GM18520 (cell line): ENCODE measurements around the gene LRP1B.

Experiments used
- ATAC-seq: cut with Tn5 transposase; IDR thresholded peaks from one replicate; pipeline ENCODE4 v1.9.1; 2021; ENCODE audit not compliant: unreplicated experiment

Gene LRP1B

GRCh38 chr2:141703501-141703900, 427.3 kb downstream of the LRP1B start:
- no peak for ATAC-seq

DNA sequence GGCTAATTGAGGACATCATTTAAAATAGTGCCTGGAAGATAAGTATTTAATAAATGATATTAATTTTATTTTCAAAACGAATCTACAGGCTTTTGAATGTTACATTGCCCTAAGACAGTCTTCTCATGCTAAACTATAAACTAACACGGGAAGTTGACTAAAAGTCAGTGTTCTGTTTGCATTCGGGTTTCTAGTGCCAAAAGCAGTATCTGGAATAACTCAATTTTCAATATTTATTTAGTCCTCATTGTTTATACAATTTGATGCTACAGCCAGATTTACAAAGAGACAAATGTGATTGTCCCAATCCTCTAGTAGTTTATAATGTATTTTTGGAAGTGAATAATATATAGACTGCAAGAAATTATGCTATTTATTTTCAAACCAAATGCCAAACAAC, 429.2 kb downstream of the LRP1B start:
- no peak for ATAC-seq

- ATAC-seq, result no peak
These were observed 431.2 kb downstream of the LRP1B start for GRCh38 chr2:141699573-141699972.

GRCh38 chr2:141698500-141698899, 432.3 kb downstream of the LRP1B start:
- no peak for ATAC-seq

DNA sequence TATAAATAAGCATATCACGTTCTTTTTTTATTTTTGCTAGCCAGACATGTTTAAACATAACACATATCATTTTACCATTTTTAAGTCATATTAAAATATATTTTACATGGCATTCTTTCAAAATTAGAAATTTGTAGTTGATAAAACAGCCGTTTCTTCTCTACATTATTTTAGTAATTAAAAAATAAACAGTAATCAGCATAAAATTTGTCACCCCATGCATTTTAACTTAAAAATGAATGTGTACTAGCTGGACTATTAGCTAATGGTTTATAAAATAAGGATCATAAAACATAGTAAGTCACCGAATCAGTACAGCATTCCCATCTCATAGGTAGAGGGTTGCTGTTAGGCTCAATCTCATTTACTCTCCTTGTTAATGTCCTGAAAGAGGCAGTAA, 433.8 kb downstream of the LRP1B start:
- ATAC-seq, result no peak

DNA sequence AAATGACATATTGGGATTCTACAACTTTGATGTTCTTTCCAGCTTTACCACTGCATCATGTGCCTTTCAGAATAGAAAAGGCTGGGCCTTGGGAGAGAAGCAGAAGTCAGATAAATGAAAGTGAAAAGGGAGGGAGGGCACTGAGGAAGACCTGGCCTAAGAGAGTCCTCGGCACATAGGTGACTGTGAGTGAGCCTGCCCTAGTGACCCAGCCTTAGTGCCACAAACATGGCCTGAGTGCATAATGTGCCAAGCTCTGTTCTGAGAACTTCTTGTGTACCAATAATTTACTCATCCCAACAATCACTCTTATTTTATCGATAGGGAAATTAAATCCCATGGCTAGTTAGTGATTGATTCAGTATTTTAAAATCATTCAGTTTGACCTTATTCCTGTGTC, 436.6 kb downstream of the LRP1B start:
- ATAC-seq, result no peak

GRCh38 chr2:141692829-141693228, 438.0 kb downstream of the LRP1B start:
- no peak for ATAC-seq

- no peak for ATAC-seq
These were observed 454.7 kb downstream of the LRP1B start for GRCh38 chr2:141676139-141676538.

DNA sequence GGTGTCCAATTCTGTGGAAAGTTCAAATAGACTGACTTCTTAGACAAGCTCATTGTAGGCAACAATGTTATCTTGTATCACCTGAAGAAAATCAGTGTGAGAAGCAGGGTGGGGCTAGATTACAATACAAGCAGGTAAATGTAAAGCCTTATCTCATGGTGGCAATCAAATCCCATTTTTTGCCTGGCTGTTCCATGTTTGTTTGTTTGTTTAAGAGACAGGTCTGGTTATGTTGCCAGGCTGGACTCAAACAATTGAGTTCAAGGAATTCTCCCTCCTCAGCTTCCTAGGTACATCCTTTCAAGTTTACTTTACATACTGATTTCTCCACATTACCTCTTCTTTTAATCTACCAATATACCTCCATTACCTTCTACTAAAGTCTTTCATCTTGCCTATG, 464.6 kb downstream of the LRP1B start:
- no peak for ATAC-seq

DNA sequence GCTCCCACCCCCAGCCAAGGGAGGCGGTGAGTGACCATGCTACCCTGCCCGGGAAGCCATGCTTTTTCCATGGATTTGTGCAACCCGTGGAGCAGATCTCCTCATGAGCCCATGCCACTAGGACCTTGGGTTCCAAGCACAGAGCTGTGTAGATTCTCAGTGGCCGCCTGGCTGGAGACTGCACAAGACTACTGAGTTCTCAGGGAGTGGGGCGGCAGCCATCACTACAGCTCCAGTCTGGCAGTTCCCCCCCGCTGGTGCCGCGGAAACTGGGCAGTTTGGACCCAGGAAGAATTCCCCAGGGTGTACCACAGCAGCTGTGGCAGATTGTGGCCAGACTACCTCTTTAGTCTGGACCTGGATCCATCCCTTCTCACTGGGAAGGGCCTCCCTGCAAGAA, 470.6 kb downstream of the LRP1B start:
- no peak for ATAC-seq

DNA sequence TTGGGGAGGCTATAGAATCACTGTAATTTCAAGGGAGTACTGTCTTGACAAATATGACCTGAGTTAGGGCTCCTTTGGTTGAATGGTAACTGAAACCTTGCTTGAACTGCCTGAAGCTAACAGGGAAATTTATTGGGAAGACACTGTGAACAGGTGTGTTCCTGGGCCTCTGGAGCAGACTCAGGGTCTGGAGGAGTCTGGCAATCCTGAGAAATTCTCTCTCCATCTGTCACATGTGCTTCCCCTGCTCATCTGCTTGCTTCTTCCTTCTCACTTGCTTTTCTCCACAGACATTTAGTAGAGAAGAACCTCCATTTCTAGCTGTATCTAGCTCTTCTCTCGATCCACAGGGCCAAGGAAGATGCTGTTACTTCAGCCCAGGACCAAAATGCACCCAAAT, 476.5 kb downstream of the LRP1B start:
- ATAC-seq, result no peak

DNA sequence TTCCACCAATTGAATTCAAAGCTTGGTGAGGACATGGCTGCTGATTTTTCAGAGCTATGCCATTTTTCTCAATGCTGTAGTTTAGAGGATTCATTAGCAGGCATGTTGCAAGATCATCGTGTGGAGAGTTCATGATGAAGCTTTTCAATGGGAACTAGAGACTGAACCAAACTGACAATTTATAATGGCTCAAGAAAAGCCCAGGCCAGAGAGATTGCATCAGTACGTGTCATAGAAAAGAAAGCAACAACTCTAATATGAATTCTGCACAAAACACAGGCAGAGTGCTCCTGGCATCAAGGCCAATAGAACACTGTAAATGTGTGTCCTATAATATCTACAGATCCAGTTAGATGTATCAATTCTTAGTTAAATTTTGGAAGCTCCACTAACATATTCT, 477.6 kb downstream of the LRP1B start:
- no peak for ATAC-seq

DNA sequence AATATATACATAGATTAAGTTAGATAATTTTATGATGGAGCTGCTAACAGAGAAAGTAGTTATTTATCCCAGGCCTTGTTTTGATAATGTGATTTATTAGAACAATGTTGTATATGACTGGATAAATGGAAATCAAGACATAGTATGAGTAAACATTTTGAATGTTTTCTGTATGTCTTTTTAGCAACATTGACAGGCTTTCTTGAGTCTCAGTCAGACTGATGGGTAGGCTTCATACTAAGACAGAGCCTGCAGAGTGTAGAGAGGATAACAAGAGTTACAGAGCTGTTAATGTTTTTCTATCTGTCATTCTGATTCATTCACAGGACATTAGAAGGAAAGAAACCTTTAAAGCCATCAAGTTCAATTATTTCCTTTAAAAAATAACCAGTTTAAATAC, 478.5 kb downstream of the LRP1B start:
- no peak for ATAC-seq

DNA sequence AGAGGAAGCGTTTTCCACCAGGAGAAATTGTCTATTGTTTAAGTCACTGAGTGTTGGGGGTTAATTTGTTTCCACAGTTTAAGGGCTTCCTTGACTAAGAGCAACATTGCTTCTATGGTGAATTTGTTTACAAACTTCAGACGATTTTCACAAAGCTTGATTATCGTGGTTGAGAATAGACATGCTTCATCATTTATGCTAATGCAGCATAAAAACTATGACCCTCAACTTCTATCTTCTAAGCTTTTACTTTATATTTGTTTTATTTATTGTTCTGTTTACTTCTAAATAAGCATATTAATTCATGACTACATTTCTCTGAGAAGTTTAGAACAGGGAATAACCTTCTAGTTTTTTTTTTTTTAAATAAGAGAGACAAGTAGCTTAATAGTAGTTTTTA, 483.5 kb downstream of the LRP1B start:
- no peak for ATAC-seq

DNA sequence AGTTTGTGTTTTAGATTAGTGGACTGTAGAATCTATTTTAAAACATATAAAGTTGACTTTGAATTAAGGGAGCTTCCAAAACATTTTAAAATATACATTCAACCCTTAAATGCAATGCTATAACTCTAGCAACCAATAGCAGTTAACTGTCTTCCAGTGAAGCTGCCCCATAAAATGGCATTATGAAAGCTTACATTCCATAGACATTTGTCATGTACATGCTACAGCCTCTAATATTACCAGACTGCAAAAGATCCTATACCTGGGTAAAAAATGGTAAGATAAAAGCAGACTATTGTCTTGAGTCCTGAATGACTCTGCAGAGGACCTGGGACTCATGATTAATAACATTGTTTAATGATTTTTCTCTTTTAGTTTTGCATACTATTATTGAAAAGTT, 489.4 kb downstream of the LRP1B start:
- ATAC-seq, result no peak

GRCh38 chr2:141639809-141640208, 491.0 kb downstream of the LRP1B start:
- ATAC-seq, result no peak

GRCh38 chr2:141633132-141633531, 497.7 kb downstream of the LRP1B start:
- no peak for ATAC-seq

GRCh38 chr2:141630407-141630930, 500.3 kb downstream of the LRP1B start:
- no peak for ATAC-seq

- ATAC-seq, result no peak
These were observed 510.4 kb downstream of the LRP1B start for GRCh38 chr2:141620372-141620771.

- ATAC-seq, result no peak
These were observed 512.4 kb downstream of the LRP1B start for GRCh38 chr2:141618457-141618856.

DNA sequence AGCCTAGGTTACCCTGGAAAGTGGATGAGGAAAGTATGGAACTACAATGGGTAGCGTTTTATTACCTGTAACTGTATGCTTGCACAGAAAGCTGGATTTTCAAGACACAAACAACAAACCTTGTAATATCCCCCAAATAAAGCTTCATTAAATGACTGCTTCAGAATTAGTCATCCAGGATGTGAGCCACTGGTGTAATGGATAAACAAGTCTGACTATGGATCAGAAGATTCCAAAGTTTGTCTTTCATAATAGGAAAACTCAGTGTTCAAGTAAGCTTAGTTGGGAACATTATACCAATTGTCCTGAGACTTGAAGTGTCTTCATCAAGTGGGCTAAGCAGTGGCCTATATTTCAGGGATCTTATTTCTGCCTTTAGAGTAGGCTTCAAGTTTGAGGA, 518.8 kb downstream of the LRP1B start:
- ATAC-seq, result no peak

DNA sequence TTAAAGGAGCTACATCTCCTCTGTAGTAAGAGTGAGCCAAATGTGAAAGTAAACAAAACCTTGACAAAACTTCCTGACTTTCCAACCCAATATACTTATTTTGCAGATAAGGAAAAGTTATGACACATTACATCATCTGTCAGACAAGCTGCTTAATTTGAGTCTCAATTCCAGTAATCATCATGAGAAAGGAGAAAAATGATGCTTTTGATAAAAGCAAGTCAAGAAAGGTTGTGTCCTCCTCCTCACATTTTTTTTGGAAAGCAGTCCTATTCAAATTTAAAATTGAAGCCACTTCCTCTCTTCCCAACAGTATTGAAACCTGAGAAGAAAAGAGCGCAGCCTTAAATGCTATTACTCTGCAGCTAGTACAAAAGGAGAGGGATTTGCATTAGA, 519.6 kb downstream of the LRP1B start:
- ATAC-seq, result no peak

DNA sequence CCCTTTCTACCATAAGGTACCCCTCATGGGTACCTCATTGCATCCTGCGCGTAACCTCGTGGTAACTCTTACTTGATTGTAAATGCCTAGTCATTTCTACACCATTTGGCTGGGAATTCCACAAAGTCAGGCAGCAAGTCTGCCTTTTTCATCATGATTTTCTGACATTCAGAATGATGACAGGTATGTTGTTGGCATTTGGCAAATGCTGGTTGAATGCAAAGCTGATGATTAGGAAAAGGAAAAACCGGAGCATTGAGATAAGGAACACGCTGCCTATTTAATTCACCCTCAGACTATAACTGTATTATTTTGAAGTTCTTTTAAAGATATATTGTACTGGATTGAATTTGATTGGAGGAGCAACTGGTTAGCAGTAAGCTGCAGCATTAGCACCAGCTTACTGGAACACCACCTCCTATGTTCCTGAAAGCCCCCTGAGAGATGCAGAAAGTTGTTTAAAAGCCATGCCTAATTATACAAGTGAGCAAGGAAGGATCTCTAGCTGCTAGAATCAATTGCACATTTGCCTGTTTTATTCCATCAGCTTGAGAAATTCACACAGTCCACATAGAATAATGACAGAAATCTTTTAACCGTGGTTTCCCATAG, 520.1 kb downstream of the LRP1B start:
- ATAC-seq, result no peak
